NCI-H2107 treated with DMSO at 0.1 percent for 48 hours (cell line): ENCODE results near the gene FAM171A1.
"Not testable (repeated sequence)": the region's sequence is repeated elsewhere in the genome, so short reads cannot be mapped to it uniquely, and the experiment has no call there.

ENCODE experiments used
- DNase-seq: peaks from one replicate; lab custom pipeline; 2025; ENCODE audit not compliant: unreplicated experiment; lab: John Stamatoyannopoulos, UW

The FAM171A1 gene

GRCh38 chr10:15370856-15371701 is at the start of gene FAM171A1:
TSS of gene FAM171A1 (minus strand) at chr10:15371289. CDS start at chr10:15371052, 237 bp downstream.
- no peak for DNase-seq

GRCh38 chr10:15420858-15421257 is 49.8 kb upstream of the FAM171A1 start:
- no peak for DNase-seq

- DNase-seq = no peak
These were observed 48.3 kb upstream of the FAM171A1 start for GRCh38 chr10:15419279-15419874.

GRCh38 chr10:15416034-15416433 is 44.9 kb upstream of the FAM171A1 start:
- DNase-seq = no peak

- no peak for DNase-seq
These were observed 39.9 kb upstream of the FAM171A1 start for GRCh38 chr10:15411010-15411409.

- DNase-seq = not testable (repeated sequence)
These were observed 38.3 kb upstream of the FAM171A1 start for GRCh38 chr10:15409350-15409749.

- DNase-seq = no peak
These were observed 37.5 kb upstream of the FAM171A1 start for GRCh38 chr10:15408557-15408956.

GRCh38 chr10:15405319-15405718 is 34.2 kb upstream of the FAM171A1 start:
- DNase-seq = no peak

- DNase-seq = no peak
These were observed 30.3 kb upstream of the FAM171A1 start for GRCh38 chr10:15401382-15401781.

- not testable (repeated sequence) for DNase-seq
These were observed 29.4 kb upstream of the FAM171A1 start for GRCh38 chr10:15400461-15400860.

GRCh38 chr10:15399060-15399661 is 28.1 kb upstream of the FAM171A1 start:
- DNase-seq = no peak

GRCh38 chr10:15395935-15396334 is 24.8 kb upstream of the FAM171A1 start:
- DNase-seq = no peak

GRCh38 chr10:15393139-15393825 is 22.2 kb upstream of the FAM171A1 start:
- DNase-seq = no peak

- DNase-seq = no peak
These were observed 20.4 kb upstream of the FAM171A1 start for GRCh38 chr10:15391491-15391890.

GRCh38 chr10:15388172-15388571 is 17.1 kb upstream of the FAM171A1 start:
- not testable (repeated sequence) for DNase-seq

- no peak for DNase-seq
These were observed 15.9 kb upstream of the FAM171A1 start for GRCh38 chr10:15387021-15387420.

GRCh38 chr10:15385552-15386455 is 14.7 kb upstream of the FAM171A1 start:
- no peak for DNase-seq

GRCh38 chr10:15381420-15381819 is 10.3 kb upstream of the FAM171A1 start:
- DNase-seq = no peak

- DNase-seq = no peak
These were observed 8.0 kb upstream of the FAM171A1 start for GRCh38 chr10:15379078-15379477.

- no peak for DNase-seq
These were observed 7.5 kb upstream of the FAM171A1 start for GRCh38 chr10:15378569-15378968.
